Stimulated activated memory B cell treated with anti-CD40 and anti-IgM and Interleukin-4, amounts not matched to agents 10 μg/mL and 1 μg/mL and 100 μg/mL, for 72 hours (primary cell): ENCODE measurements around the gene RNF25.

Source experiments
- ATAC-seq: fragments of 150-1000 bp; cut with Tn5 transposase; 2 replicates; pipeline ENCODE4 v1.10.0; 2021
- H3K27ac Mint-ChIP-seq: one replicate; pipeline ENCODE4 v1.8.0; 2022; ENCODE audit warnings: mild to moderate bottlenecking, mixed read lengths
- H3K27me3 Mint-ChIP-seq: one replicate; pipeline ENCODE4 v1.8.0; 2022; ENCODE audit warnings: mixed read lengths
- H3K36me3 Mint-ChIP-seq: one replicate; pipeline ENCODE4 v1.8.0; 2022; ENCODE audit warnings: mixed read lengths
- H3K4me1 Mint-ChIP-seq: one replicate; pipeline ENCODE4 v1.8.0; 2022; ENCODE audit warnings: mixed read lengths
- H3K4me3 Mint-ChIP-seq: one replicate; pipeline ENCODE4 v1.8.0; 2022; ENCODE audit warnings: mild to moderate bottlenecking, moderate library complexity, mixed read lengths
- H3K9me3 Mint-ChIP-seq: one replicate; pipeline ENCODE4 v1.8.0; 2022; ENCODE audit warnings: mixed read lengths

The RNF25 gene

DNA sequence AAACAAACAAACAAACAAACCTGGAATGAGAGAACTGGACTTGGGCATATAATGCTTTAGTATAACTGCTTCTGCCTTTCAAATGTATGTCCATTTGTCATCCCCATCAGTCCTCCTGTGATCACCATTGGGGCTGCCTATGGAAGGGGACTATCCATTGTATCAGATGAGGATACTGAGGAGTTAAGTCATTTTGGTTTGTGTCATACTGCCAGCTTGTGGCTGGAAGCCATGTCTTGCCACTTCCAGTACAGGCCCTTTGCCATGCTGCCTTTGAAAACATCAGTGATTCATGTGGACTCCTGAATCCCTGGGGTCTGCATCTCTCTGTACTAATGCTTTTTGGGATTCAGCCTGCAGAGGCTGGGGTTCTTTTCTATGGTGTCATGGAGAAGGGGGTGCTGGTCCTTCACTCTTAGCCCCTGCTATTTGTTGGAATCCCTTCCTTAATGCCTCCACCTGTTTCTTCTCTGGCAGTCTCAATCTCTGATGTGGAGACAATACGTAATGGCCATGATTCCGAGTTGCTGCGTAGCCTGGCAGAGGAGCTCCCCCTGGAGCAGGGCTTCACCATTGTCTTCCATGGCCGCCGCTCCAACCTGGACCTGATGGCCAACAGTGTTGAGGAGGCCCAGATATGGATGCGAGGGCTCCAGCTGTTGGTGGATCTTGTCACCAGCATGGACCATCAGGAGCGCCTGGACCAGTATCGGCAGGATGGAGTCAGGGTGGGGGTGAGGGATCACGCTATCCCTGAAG is 53.5 kb downstream of the RNF25 start:
- no peaks in the 10 kb centered on the region for H3K27me3 Mint-ChIP-seq
- no peaks in the 10 kb centered on the region for H3K9me3 Mint-ChIP-seq
- no peak overlapping the region for H3K4me3 Mint-ChIP-seq
- peaks cover 7% of the 10 kb centered on the region for H3K4me1 Mint-ChIP-seq
- no peak overlapping the region for H3K27ac Mint-ChIP-seq
- H3K36me3 Mint-ChIP-seq, result no peaks in the 10 kb centered on the region
- no peak for ATAC-seq

DNA sequence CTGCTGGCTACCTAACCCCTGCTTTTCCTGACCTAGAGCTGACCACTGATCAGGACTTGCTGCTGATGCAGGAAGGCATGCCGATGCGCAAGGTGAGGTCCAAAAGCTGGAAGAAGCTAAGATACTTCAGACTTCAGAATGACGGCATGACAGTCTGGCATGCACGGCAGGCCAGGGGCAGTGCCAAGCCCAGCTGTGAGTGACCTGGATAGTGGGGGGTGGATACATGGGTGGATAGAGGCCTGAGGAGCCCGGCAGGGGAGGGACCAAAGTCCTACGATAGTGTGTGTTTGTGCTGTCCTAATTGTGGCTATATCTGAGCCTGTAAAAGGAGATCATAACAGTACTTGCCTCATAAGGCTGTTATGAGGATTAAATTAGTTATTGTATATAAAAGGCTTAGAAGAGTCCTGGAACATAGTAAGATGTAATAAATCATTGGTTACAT is 55.9 kb downstream of the RNF25 start:
- Mint-ChIP-seq H3K9me3 (no peaks in the 10 kb centered on the region), H3K27me3 (no peaks in the 10 kb centered on the region), H3K36me3 (no peaks in the 10 kb centered on the region), H3K27ac (no peak overlapping the region), H3K4me1 (no peaks in the 10 kb centered on the region), H3K4me3 (no peak overlapping the region)
- no peak for ATAC-seq
